Measurements from ENCODE around the gene YAP1.

DNA sequence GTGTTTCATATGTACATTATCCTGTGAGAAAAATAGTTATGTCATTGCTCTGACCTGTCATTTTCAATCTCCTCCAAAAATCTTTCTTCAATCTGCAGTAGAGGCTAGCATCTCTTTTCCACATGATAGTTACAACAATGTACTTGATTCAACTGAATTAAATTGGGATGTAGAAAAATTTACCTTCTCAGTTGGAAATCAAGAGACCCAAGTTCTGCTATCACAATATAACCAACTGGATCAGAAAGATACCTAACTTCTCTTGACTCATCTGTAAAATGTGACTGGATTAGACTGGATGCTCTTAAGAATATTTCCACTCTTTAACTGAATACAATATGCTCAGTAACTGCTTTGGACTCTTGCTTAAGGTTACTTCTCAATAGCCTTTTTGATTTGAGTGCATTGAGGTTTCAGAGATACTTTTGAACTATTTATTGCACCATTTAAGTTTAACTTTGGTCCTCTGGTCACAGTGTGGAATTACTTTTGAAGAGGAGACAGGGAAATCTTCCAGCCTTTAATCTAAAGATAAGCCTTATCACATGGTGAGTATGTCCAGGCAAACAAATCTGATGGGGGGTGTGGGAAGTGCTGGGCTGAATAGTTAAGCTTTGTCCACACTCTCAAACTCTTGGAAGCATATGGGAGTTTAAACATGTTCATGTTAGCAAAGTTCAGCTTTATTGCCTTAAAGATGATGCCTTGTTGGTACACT lies 82.3 kb downstream of the YAP1 start:
- TF ChIP-seq, protein P1, sequence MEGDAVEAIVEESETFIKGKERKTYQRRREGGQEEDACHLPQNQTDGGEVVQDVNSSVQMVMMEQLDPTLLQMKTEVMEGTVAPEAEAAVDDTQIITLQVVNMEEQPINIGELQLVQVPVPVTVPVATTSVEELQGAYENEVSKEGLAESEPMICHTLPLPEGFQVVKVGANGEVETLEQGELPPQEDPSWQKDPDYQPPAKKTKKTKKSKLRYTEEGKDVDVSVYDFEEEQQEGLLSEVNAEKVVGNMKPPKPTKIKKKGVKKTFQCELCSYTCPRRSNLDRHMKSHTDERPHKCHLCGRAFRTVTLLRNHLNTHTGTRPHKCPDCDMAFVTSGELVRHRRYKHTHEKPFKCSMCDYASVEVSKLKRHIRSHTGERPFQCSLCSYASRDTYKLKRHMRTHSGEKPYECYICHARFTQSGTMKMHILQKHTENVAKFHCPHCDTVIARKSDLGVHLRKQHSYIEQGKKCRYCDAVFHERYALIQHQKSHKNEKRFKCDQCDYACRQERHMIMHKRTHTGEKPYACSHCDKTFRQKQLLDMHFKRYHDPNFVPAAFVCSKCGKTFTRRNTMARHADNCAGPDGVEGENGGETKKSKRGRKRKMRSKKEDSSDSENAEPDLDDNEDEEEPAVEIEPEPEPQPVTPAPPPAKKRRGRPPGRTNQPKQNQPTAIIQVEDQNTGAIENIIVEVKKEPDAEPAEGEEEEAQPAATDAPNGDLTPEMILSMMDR (IDR thresholded peaks at IDR 0.05; ENCODE audit: insufficient read depth, low read depth, low read length) = no peak
- no peak for TF ChIP-seq EZH2 (IDR thresholded peaks at IDR 0.05; ENCODE audit: insufficient read depth, low read length)
